ENCODE data around the gene GPC1.
"Not testable (repeated sequence)": the region's sequence is repeated elsewhere in the genome, so short reads cannot be mapped to it uniquely, and the experiment has no call there.

Gene GPC1

GRCh38 chr2:240469239-240469636 lies 33.8 kb downstream of the GPC1 start:
- DNase-seq: no peak

GRCh38 chr2:240469740-240470139 lies 34.3 kb downstream of the GPC1 start:
- no peak for DNase-seq

- DNase-seq: no peak
Observed at GRCh38 chr2:240472078-240472790, 36.8 kb downstream of the GPC1 start.

- DNase-seq: no peak
Observed at GRCh38 chr2:240473211-240473610, 37.7 kb downstream of the GPC1 start.

- DNase-seq: no peak
Observed at GRCh38 chr2:240477916-240478315, 42.5 kb downstream of the GPC1 start.

GRCh38 chr2:240478346-240479110 lies 43.1 kb downstream of the GPC1 start:
- no peak for DNase-seq

GRCh38 chr2:240479111-240479501 lies 43.6 kb downstream of the GPC1 start:
- no peak for DNase-seq

- DNase-seq: no peak
Observed at GRCh38 chr2:240480834-240481623, 45.6 kb downstream of the GPC1 start.

- DNase-seq: no peak
Observed at GRCh38 chr2:240481720-240482119, 46.3 kb downstream of the GPC1 start.

GRCh38 chr2:240482141-240482540 lies 46.7 kb downstream of the GPC1 start:
- DNase-seq: no peak

- DNase-seq: no peak
Observed at GRCh38 chr2:240491483-240491882, 56.0 kb downstream of the GPC1 start.

GRCh38 chr2:240494194-240494793 lies 58.8 kb downstream of the GPC1 start:
- DNase-seq: no peak

- not testable (repeated sequence) for DNase-seq
Observed at GRCh38 chr2:240494942-240495341, 59.5 kb downstream of the GPC1 start.

GRCh38 chr2:240497082-240497481 lies 61.6 kb downstream of the GPC1 start:
- peak; percentile 29 for DNase-seq

- no peak for DNase-seq
Observed at GRCh38 chr2:240498171-240498957, 62.9 kb downstream of the GPC1 start.

- DNase-seq: no peak
Observed at GRCh38 chr2:240498958-240499260, 63.4 kb downstream of the GPC1 start.

GRCh38 chr2:240499309-240500301 lies 64.1 kb downstream of the GPC1 start:
- DNase-seq: no peak

- DNase-seq: no peak
Observed at GRCh38 chr2:240500561-240501423, 65.3 kb downstream of the GPC1 start.

- no peak for DNase-seq
Observed at GRCh38 chr2:240501531-240501991, 66.1 kb downstream of the GPC1 start.

- DNase-seq: no peak
Observed at GRCh38 chr2:240502059-240502429, 66.6 kb downstream of the GPC1 start.
